ENCODE results near the gene SOAT1. TPM values are rescaled to one million over a fixed set of nuclear protein-coding genes. Genes with fewer than 3 reads are reported as not detected.
"Not testable (repeated sequence)": the region's sequence is repeated elsewhere in the genome, so short reads cannot be mapped to it uniquely, and the experiment has no call there.

The SOAT1 gene
- total RNA-seq, result 9.8 TPM
- long read RNA-seq, full-length matches to known transcripts, result 5 of 7 reads
- long read RNA-seq, partial matches to known transcripts, result 0 of 7 reads
- long read RNA-seq, other reads (novel, unspliced or antisense), result 2 of 7 reads

GRCh38 chr1:179293340-179294327 is at the start of gene SOAT1:
TSS of gene SOAT1 (plus strand) at chr1:179293797. CDS start at chr1:179302685, 8,888 bp downstream.
- Histone ChIP-seq H3K9me3 (replicated peaks) (no peaks in the 10 kb centered on the region), H3K27ac (replicated peaks) (peak within 1 kb of the TSS; percentile 92), H3K27me3 (ENCODE audit: low read depth) (no peaks in the 10 kb centered on the region), H3K4me3 (peak within 1 kb of the TSS; percentile 83), H3K4me1 (peaks cover 24% of the 10 kb centered on the region), H3K36me3 (no peaks in the 10 kb centered on the region)
- intact Hi-C loops (cut with micrococcal nuclease), result no loop called here
- no peak for TF ChIP-seq CTCF (IDR thresholded peaks at IDR 0.05; ENCODE audit: borderline replicate concordance)
- peak; percentile 96 for DNase-seq

- H3K4me1 ChIP-seq; H3K27me3 ChIP-seq (ENCODE audit: low read depth); H3K9me3 ChIP-seq (replicated peaks); H3K27ac ChIP-seq (replicated peaks); H3K36me3 ChIP-seq; H3K4me3 ChIP-seq; intact Hi-C loops (cut with micrococcal nuclease); DNase-seq: not testable (repeated sequence)
Measured at GRCh38 chr1:179245426-179245825, 48.2 kb upstream of the SOAT1 start.

- H3K36me3 ChIP-seq, result no peaks in the 10 kb centered on the region
- no peak for TF ChIP-seq CTCF (IDR thresholded peaks at IDR 0.05; ENCODE audit: borderline replicate concordance)
- H3K4me1 ChIP-seq, result no peaks in the 10 kb centered on the region
- DNase-seq, result no peak
- no peak overlapping the region for H3K27ac ChIP-seq (replicated peaks)
- no peaks in the 10 kb centered on the region for H3K27me3 ChIP-seq (ENCODE audit: low read depth)
- H3K9me3 ChIP-seq (replicated peaks), result no peaks in the 10 kb centered on the region
- intact Hi-C loops (cut with micrococcal nuclease), result no loop called here
- H3K4me3 ChIP-seq, result no peak overlapping the region
Measured at GRCh38 chr1:179247923-179248322, 45.7 kb upstream of the SOAT1 start.

- H3K4me3 ChIP-seq, result no peak overlapping the region
- no peaks in the 10 kb centered on the region for H3K9me3 ChIP-seq (replicated peaks)
- DNase-seq, result no peak
- intact Hi-C loops (cut with micrococcal nuclease), result no loop called here
- H3K4me1 ChIP-seq, result no peaks in the 10 kb centered on the region
- peak; percentile 50 for TF ChIP-seq CTCF (IDR thresholded peaks at IDR 0.05; ENCODE audit: borderline replicate concordance)
- H3K27ac ChIP-seq (replicated peaks), result no peak overlapping the region
- H3K27me3 ChIP-seq (ENCODE audit: low read depth), result no peaks in the 10 kb centered on the region
- no peaks in the 10 kb centered on the region for H3K36me3 ChIP-seq
Measured at GRCh38 chr1:179251675-179252074, 41.9 kb upstream of the SOAT1 start.

GRCh38 chr1:179252606-179253005 is 41.0 kb upstream of the SOAT1 start:
- Histone ChIP-seq H3K36me3 (no peaks in the 10 kb centered on the region), H3K27ac (replicated peaks) (no peak overlapping the region), H3K9me3 (replicated peaks) (no peaks in the 10 kb centered on the region), H3K27me3 (ENCODE audit: low read depth) (no peaks in the 10 kb centered on the region), H3K4me1 (no peaks in the 10 kb centered on the region), H3K4me3 (no peak overlapping the region)
- intact Hi-C loops (cut with micrococcal nuclease), result no loop called here
- DNase-seq, result no peak
- no peak for TF ChIP-seq CTCF (IDR thresholded peaks at IDR 0.05; ENCODE audit: borderline replicate concordance)

Measured in left ventricle myocardium inferior (tissue), 1 donor.